HG03439 (cell line): Measurements from ENCODE around the gene GPR39.

Source experiments
- ATAC-seq: cut with Tn5 transposase; IDR thresholded peaks from one replicate; pipeline ENCODE4 v1.9.1; 2021; ENCODE audit warnings: mild to moderate bottlenecking, moderate library complexity; ENCODE audit not compliant: unreplicated experiment

Gene GPR39

GRCh38 chr2:132442278-132442677 lies 25.7 kb downstream of the GPR39 start:
- ATAC-seq: no peak

- ATAC-seq: no peak
These were observed 26.5 kb downstream of the GPR39 start for GRCh38 chr2:132443106-132443505.

- ATAC-seq: no peak
These were observed 29.8 kb downstream of the GPR39 start for GRCh38 chr2:132446444-132446843.

GRCh38 chr2:132448331-132448730 lies 31.7 kb downstream of the GPR39 start:
- ATAC-seq: no peak

DNA sequence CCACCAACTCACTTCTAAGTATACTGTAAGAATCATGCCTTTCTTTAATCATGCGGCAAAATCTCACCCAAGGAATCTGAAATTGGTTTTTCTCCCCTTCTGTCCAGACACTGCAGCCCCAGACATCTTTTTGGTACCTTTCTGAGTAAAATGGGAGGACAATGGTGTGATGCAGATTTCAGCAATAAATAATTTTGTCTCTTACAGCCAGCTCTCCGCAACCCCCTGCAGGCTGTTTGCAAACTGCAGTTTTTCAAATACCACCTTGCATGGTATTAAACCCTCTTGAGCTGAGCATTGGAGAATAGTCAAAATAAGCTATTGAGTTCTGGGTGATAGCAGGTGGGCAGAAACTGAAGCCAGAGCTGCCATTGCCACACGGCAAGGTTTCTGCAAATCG lies 32.2 kb downstream of the GPR39 start:
- ATAC-seq: no peak

- ATAC-seq: no peak
These were observed 33.3 kb downstream of the GPR39 start for GRCh38 chr2:132449868-132450267.

GRCh38 chr2:132460781-132461180 lies 44.2 kb downstream of the GPR39 start:
- ATAC-seq: no peak

DNA sequence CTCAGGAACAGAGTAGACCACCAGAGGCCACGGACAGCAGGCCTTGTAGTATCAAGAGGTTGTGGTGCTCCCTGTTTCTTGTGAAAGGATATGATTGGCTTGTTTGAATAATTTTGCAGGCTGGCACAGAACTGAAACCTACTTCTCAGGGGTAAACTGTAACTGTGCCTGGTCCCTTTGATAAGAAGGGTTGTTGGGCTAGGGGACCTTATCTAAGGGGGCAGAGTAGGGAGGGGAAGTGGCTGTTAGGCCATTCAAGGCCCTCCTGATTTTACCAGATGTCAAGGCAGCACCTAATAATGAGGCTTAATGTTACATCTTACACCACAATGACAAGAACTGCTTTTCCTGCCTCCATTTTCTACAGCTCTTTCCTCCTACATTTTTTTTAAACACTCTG lies 45.6 kb downstream of the GPR39 start:
- ATAC-seq: no peak

- ATAC-seq: no peak
These were observed 47.1 kb downstream of the GPR39 start for GRCh38 chr2:132463719-132464118.

GRCh38 chr2:132465917-132466316 lies 49.3 kb downstream of the GPR39 start:
- ATAC-seq: no peak

DNA sequence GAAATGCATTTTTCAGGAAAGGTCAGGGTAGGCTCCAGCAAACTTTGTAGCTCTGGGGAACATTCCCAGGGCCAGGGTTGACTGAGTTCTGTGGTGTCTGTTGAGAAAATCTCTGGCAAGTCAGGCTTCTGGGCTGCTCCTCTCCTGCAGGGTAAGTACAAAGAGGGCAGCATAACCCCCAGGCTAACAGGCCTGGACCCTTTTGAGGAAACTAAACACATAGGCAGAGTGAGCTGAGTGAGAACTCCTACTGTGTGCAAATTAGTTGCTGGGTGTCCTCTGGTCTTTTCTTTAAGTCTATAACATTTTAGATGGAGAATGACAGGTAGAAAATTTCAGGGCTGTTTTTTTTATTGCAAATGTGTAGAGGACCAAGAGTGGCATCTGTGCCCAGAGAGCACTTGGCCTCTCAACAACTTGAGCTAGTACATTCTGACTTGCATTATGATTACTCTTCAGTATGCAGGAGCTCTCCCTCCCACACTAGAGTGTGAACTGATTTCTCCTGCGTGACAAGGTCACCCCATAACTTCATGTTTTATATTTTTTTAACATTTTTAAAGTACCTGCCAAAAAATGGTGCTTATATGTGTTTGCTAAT lies 49.9 kb downstream of the GPR39 start:
- no peak for ATAC-seq

GRCh38 chr2:132468821-132469675 lies 52.4 kb downstream of the GPR39 start:
- ATAC-seq: no peak

- no peak for ATAC-seq
These were observed 54.1 kb downstream of the GPR39 start for GRCh38 chr2:132470746-132471145.

- ATAC-seq: no peak
These were observed 56.7 kb downstream of the GPR39 start for GRCh38 chr2:132473174-132473883.

DNA sequence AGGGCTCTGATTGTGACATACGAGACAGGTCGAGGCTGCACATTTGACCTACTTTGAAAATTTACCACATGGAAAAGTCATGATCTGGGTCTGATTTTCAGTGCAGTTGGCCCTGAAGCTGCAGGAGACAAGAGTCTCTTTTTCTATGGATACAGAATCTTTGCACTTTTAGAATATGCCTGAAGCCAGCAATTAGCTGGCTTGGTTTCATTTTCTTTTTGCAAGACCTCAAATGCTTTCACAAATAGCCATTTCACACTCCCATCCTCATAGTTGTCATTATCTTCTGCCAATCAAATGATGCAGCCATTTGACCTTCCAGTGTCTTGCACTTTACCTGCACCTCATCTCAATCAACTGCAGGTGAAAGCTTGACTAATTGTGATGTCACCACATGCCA lies 59.0 kb downstream of the GPR39 start:
- ATAC-seq: no peak

DNA sequence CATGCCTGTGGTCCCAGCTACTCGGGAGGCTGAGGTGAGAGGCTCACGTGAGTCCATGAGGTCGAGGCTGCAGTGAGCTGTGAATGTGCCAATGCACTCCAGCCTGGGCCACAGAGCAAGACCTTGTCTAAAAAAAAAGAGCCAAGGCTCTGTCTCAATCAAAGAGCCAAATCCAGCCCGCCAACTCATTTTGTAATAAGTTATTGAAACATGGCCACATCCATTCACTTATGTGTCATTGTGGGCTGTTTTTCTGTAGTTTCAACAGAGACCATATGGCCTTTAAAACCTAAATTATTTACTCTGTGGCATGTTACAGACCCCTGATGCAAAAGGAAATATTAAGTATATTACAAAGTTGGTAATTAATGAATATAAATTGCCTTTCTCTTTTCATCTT lies 60.8 kb downstream of the GPR39 start:
- ATAC-seq: no peak

DNA sequence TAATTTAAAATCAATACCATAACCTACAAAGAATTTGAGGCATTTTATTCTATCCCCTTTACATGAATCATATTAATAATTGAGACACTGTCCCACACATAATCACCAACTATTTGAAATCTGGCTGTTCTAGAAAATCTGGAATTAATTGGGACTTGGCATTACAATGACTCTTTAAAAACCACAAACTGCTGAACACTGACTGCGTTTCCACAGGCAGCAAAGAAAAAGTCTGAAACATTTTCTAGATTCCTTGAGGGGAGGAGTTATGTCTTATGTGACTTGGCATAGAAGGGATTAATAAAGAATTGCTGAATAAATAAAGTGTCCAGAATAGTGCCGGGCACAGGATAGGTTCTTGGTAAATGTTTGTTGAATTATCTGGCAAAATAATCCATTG lies 61.4 kb downstream of the GPR39 start:
- no peak for ATAC-seq

GRCh38 chr2:132478461-132479105 lies 62.0 kb downstream of the GPR39 start:
- no peak for ATAC-seq

DNA sequence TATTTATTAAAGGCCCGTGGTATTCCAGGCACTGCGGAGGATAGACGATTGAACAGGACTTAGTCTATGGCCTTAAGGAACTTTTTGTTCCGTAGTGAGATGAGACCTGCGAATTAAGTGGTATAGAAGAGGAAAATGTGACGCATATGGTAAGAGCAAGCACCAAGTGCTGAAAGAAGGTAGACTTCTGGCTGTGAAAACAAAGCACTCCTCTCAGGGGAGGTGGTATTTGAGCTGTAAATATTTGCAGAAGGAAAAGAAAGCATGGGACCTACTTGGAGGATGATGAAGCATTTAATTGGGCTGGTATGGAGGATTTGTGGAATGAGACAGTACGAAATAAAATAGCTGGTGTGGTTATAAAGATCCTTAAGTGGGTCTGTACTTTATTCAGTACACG lies 62.5 kb downstream of the GPR39 start:
- no peak for ATAC-seq

DNA sequence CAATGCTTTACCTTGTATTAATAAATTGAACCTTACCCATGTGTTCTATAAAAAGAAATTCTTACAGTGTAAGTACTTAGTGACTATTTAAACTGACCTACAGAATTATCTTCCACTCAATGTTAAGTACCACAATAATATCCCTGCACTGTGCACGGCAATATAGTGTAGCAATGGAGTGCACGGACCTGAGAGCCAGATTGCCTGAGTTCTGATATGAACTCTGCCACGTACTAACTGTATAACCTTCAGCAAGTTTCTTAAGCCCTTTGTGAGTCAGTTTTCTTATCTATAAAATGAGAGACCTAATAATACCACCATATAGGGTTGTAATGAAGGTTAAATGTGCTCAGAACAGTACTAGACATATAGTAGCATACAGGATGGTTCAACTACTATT lies 66.2 kb downstream of the GPR39 start:
- ATAC-seq: no peak

GRCh38 chr2:132484144-132484543 lies 67.5 kb downstream of the GPR39 start:
- ATAC-seq: no peak
